Measurements from ENCODE around the gene P2RX3.
"Not testable (repeated sequence)": the region's sequence is repeated elsewhere in the genome, so short reads cannot be mapped to it uniquely, and the experiment has no call there.

Gene P2RX3

GRCh38 chr11:57399972-57400578, 61.9 kb downstream of the P2RX3 start:
- no peak for DNase-seq (ENCODE audit: low read depth)

GRCh38 chr11:57402188-57403002, 64.2 kb downstream of the P2RX3 start:
- no peak for DNase-seq (ENCODE audit: low read depth)

GRCh38 chr11:57403003-57403801, 65.0 kb downstream of the P2RX3 start:
- DNase-seq (ENCODE audit: low read depth) = not testable (repeated sequence)

GRCh38 chr11:57403802-57404147, 65.6 kb downstream of the P2RX3 start:
- DNase-seq (ENCODE audit: low read depth) = no peak

GRCh38 chr11:57405271-57405860, 67.2 kb downstream of the P2RX3 start:
- no peak for DNase-seq (ENCODE audit: low read depth)

GRCh38 chr11:57406337-57406904, 68.3 kb downstream of the P2RX3 start:
- no peak for DNase-seq (ENCODE audit: low read depth)

- DNase-seq (ENCODE audit: low read depth) = no peak
Measured at GRCh38 chr11:57407010-57407920, 69.1 kb downstream of the P2RX3 start.

GRCh38 chr11:57407941-57408475, 69.9 kb downstream of the P2RX3 start:
- no peak for DNase-seq (ENCODE audit: low read depth)

- no peak for DNase-seq (ENCODE audit: low read depth)
Measured at GRCh38 chr11:57408771-57409170, 70.6 kb downstream of the P2RX3 start.

GRCh38 chr11:57409321-57410100, 71.4 kb downstream of the P2RX3 start:
- DNase-seq (ENCODE audit: low read depth) = no peak

- no peak for DNase-seq (ENCODE audit: low read depth)
Measured at GRCh38 chr11:57410287-57410686, 72.1 kb downstream of the P2RX3 start.

GRCh38 chr11:57413681-57414080, 75.5 kb downstream of the P2RX3 start:
- no peak for DNase-seq (ENCODE audit: low read depth)

- DNase-seq (ENCODE audit: low read depth) = no peak
Measured at GRCh38 chr11:57414612-57415212, 76.6 kb downstream of the P2RX3 start.

GRCh38 chr11:57416436-57416835, 78.3 kb downstream of the P2RX3 start:
- no peak for DNase-seq (ENCODE audit: low read depth)

GRCh38 chr11:57417056-57417455, 78.9 kb downstream of the P2RX3 start:
- DNase-seq (ENCODE audit: low read depth) = no peak

- DNase-seq (ENCODE audit: low read depth) = no peak
Measured at GRCh38 chr11:57418131-57418530, 80.0 kb downstream of the P2RX3 start.

GRCh38 chr11:57419146-57419545, 81.0 kb downstream of the P2RX3 start:
- DNase-seq (ENCODE audit: low read depth) = no peak

GRCh38 chr11:57421066-57421465, 82.9 kb downstream of the P2RX3 start:
- DNase-seq (ENCODE audit: low read depth) = no peak

GRCh38 chr11:57421805-57422204, 83.7 kb downstream of the P2RX3 start:
- DNase-seq (ENCODE audit: low read depth) = no peak
